Activated CD8-positive, alpha-beta memory T cell treated with anti-CD3 and anti-CD28 coated beads for 1 hour (primary cell): ENCODE measurements around the gene MIS12.
A peak's percentile ranks its signal among the peaks of the same experiment; 100 is the strongest.

Experiments
- DNase-seq, 2 donors: peaks; one replicate each; pipeline ENCODE4 v3.0.0-alpha.2; 2020; ENCODE audit warnings: low read depth in 1 of 2; ENCODE audit errors: extremely low read depth in 1 of 2

MIS12 gene

DNA sequence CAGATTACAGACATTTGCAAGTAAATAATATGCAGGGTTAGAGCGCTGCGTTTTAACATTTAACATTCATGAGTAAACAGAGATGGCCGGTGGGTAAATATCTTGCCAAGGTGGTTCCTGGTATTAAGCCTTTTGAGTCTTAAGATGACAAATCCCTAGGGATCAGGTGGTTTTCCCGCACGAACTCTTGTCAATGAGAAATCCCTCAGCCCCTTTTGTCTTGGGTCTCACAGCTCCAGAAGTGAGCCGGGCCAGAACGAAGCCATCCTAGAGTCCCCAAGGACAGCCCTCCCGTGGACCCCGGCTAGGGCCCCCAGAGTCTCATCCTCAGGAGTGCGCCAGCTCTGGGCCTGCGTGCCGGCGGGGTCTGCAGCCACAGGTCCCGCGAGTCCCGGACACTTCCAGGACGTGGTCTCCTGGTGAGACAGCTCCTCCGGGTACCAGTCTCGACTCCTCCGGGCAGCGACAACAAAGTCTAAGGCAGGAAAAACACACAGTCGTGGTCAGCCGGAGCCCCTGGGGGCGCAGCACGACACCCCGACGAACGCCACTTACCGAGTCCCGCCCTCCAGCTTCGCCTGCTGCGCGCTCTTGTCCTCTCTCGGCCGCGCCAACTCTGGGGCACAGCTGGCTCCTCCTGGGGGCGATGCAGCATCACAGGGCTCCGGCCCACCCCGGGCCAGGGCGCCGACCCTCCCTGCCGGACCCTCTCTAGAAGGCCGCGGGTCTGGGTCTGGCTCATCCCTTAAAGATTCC, 13.3 kb downstream of the MIS12 start:
- no peak for DNase-seq

DNA sequence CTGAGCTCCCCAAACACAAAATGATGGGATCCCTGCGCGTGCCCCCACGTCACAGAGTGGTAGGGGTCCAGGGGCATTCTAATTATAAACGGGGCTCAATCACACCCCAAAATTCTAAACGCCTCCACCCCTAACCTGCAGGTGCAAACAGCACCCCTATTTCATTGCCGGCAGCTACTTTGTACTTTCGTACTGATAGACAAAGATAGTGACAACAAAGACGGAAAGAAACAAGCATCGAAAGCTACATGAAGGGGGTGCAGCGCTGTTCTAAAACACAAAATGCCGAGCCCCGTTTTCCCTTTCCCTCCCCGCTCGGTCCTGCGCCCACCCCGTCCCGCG, 13.9 kb downstream of the MIS12 start:
- DNase-seq = no peak

DNA sequence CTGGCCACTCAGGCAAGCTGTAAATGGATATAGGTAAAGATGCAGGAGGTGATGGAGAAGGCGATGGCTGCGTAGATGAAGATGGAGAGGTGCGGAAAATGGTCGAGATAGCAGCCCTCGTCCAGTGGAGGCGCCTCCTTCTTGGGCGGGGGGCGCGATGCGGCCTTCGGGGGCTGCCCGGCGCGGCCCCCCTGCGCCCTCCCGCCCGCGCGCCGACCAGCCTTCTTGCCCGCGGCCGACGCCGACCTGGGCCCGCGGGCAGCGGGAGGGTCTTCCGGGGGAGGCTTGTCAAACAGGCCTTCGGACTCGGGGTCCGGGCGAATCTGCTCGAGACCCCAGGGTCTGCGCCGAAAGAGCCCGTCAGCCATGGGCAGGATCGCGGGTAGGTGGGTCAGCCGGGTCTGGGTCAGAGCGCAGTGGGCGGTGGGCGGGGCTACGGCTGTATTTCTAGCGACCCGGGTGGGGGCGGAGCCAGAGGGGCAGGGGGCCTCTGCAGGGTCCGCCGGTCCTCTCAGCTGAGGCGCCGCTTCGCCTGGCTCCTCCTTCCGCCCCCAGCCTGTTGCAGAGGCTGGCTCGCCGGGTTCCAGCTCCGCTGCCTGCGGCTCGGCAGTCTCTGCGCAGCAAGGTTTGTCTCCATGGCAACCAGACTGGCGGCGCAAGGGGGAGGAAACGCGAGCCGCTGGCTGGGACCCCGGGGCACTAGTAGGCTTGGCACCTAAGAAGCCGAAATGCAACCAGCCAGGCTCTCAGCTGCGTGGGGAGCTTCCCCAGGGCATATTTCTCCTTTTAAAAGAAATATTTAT, 14.4 kb downstream of the MIS12 start:
- DNase-seq = peak; percentile 62 to 65

DNA sequence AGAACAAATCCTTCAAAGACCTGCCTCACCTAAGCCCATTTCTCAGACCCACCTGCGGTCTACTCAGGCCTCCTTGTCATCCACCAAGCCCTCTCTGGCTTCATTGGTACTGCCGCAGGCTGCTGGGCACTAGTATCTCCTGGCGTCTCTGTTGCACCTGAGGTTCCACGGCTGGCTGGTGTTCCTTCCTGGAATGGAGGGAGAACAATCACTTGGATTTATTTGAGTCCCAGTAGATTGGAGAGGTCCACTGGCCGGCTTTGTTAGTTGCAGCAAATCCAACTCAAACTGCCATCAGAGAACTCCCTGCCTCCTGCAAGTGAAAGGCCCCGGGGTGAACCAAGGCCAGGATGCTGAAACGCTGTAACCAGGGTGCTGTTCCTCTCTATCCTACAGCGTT, 15.3 kb downstream of the MIS12 start:
- no peak for DNase-seq

DNA sequence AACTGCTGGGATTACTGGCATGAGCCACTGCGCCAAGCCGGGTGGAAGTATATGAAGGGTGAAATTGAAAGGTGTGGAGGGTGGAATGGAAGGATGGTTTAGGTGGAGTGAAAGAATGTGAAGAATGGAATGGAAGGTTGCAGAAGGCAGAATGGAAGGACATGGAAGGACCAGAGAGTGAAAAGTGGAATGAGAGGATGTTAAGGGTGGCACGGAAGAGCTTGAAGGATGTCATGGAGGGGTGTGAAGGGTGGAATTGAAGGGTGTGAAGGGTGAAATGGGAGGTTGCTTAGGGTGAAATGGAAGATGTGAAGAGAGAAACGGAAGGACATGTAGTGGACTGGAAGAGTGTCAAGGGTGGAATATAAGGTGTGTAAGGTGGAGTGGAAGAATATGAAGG, 16.2 kb downstream of the MIS12 start:
- DNase-seq = no peak

DNA sequence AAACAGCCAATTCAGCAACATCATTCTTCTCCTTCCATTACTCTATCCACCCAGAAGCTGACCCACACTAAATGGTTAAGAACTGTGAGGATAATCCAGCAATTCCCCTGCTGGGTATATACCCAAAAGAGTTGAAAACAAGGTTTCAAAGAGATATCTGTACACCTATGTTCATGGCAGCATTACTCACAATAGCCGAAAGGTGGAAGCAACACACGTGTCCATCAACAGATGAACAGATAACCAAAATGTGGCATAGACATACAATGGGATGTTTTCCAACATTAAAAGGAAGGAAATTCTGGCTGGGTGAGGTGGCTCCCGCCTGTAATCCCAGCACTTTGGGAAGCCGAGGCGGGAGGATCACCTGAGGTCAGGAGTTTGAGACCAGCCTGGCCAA, 19.9 kb downstream of the MIS12 start:
- no peak for DNase-seq

DNA sequence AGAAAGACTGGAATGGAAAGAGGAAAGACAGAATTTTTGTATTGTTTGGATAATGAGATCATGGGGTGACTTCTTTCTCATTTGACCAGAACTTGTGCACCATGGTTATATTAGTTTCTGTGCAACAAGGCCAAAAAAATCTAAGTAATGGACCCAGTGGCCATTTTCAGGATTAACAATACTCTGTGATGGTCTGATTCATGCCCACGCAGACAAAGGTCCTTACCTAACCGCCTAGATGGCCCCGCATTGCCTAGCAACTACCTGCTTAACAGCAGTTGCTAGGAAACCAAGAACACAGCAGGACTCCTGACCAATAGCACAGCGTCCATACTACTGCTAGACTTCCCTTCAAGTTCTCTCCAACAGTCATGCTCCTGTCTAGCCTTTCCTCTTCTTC, 22.4 kb downstream of the MIS12 start:
- DNase-seq = no peak

DNA sequence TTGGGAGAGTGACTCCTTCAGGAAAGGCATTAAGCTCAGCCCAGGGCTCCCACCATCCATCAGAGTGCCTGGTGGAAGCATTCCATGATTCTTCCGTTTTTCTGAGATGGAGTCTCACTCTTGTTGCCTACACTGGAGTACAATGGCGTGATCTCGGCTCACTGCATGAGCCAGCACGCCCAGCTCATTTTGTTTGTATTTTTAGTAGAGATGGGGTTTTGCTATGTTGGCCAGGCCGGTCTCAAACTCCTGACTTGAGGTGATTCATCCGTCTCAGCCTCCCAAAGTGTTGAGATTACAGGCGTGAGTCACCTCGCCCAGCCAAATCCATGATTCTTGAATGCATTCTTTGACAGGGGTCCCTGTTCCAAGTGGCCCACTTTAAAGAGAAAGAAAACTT, 23.1 kb downstream of the MIS12 start:
- no peak for DNase-seq

DNA sequence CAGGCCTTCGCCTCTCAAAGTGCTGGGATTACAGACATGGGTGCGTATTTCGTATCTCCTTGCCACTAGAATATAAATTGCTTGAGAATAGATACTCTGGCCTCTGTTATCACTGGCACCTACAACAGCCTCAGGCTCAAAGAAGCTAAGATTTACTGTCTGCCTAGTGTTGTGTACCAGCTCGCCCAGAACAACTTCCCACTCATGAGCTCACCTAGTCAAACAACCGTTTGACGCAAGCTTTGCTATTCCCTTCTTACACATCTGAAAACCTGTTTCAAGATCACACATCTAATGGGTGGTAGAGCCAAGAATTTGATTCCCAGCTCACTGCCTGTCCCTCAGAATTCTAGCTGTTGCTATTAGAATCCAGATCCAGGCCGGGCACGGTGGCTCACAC, 24.4 kb downstream of the MIS12 start:
- no peak for DNase-seq

DNA sequence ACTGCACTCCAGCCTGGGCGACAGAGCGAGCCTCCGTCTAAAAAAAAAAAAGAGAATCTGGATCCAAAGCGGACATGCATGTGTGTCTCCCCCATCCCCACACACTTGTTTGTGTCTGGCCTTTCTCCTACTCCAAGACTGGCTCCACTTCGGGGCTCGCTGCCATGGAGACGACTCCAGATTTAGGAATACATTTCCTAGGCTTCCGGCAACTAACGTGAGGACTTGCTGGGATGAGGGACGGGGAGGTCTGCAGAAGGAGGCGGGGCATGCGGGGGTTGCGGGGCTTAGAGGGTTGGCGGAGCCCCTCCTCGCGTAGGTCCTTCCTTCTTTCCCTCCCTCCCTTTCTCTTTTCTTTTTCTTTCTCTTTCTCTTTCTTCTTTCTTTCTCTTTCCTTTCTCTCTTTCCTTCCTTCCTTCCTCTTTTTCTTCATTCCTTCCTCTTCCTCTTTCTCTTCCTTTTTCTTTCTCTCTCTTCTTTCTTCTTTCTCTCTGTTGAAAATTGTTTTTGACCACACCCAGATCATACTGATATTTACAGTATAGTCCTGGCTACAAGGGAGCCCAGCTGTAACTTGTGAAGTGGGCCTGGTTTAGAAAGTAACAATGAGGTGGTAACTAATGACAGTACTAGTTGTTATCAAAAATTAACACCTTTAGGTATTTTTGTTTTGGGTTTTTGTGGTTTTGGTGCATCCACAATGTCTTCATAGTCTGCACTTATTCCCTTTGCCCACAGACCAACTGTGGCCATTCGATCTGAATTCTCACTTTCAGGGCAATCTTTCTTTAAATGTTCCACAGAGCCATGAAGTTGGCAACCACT, 25.2 kb downstream of the MIS12 start:
- no peak for DNase-seq

DNA sequence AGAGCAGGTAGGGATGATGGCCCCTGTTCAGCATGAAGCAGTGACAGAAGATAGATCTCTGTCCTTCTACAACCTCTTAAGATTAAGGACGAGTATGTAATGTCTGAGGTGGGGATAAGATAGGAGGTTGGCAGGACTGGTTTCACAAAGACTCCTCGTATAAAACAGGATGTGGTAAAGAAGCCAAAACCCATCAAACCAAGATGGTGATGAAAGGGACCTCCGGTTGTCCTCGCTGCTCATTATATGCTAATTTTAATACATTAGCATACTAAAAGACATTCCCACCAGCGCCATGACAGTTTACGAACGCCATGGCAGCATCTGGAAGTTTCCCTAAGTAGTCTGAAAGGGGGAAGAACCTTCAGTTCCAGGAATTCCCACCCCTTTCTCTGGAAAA, 27.3 kb downstream of the MIS12 start:
- no peak for DNase-seq

DNA sequence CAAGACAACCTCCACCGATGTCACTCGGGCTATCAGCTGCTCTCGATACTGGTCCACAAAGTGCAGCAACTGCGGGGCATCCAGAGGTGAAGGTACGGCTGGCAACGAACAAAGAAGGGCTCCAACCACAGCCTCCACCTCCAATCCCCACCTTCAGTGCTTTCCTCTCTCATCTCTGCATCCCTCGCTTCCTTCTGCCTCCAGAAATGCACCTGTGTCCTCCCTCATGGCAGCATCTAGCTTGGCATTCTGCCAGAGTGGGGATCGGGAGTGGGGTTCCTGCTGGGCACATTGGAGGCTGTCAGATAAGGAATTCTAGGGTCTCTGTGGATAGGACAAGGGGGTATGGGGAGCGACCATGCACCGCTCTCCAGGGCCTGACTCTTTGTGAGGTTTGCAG, 28.6 kb downstream of the MIS12 start:
- no peak for DNase-seq

DNA sequence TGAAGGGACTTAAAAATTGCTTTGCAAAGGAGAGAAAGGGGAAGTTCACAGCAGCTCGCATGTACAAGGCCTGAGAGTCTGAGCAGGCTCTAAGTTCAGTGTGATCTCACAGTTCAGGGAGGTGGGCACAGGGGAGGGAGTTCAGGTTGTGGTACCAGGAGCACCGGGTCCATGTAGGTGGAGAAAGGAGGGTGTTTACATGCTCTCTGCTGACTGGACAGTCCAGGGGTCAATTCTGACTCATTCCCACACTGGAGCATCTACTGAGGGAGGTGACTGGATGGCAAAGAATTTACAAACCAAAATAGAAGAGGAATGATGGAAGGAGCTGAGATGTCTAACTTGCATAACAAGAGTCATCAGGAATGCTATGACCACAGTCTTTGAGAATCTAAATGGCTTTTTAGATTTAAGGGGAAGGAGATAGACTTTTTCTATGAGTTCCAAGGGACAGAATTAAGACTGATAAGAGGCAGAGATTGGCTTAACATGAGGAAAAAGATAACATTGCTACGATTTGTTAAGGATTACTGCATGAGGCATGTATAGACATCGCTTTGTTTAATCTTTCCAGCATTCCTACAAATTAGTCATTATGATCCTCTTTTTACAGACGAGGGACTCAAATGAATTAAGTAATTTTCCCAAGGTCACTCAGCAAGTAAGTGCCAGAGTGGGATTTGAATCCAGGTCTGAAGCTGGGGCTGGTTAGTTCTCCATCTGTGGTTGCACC, 29.9 kb downstream of the MIS12 start:
- no peak for DNase-seq

DNA sequence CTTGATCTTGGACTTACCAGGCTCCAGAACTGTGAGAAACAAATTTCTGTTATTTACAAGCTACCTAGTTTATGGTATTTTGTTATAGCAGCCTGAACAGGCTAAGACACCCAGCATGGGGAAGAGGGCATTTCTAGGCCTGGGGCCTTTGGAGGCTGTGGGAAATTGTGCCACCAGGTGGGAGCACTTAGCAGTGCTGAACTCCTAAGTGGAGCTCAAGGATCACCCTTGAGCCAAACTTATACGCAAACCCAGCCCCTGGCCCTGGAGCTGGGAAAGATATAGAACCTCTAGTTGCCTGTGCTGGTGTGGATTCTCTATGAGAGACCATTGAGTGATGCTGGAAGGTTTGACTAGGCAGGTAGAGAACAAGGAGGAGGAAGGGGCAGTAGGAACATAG, 36.1 kb downstream of the MIS12 start:
- DNase-seq = no peak

DNA sequence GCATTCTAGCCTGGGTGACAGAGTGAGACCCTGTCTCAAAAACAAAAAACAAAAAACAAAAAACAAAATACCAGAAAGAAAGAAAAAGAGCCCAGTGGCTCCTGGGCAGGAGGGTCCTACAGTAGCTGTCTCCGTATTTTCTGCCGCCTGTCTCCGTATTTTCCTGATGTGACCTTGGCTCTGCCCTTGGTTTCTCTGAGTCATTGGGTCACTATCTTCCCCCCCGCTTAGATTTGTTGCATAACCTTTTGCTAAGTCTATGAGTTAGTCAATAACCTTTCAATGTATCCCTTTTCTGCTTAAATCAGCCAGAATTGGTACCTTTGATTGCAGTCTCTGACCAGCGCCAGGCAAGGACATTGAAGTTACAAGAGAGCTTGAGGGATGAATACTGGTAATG, 36.9 kb downstream of the MIS12 start:
- no peak for DNase-seq

DNA sequence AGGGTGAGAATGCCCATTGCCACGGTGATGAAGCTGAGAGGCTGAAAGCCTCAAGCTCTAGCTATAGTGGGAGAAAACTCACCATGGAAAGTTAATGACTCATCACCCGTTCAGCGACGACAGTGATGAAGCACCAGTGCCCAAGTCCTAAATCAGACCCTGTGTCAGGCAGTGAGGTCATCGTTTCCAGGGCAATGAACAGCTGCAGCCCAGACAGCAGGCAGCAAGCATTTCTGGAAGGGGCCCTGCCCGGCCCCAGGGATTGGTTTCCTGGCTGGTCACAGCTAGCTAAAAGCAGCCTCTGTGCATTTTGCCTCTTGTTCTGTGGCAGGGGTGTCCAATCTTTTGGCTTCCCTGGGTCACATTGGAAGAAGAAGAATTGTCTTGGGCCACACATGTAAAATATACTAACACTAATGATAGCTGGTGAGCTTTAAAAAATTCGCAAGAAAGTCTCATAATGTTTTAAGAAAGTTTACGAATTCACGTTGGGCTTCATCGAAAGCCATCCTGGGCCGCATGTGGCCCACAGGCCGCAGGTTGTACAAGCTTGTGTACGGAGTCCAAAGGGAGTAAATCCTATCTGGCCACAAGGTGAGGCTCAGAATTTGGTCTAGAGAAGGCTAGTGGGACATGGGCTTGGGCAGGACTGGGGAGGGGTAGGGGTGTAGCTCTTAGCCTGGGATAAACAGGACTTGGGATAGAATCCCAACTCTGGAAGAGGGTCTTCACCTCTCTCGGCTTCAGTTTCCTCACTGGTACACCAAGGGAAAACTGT, 40.6 kb downstream of the MIS12 start:
- DNase-seq = no peak

DNA sequence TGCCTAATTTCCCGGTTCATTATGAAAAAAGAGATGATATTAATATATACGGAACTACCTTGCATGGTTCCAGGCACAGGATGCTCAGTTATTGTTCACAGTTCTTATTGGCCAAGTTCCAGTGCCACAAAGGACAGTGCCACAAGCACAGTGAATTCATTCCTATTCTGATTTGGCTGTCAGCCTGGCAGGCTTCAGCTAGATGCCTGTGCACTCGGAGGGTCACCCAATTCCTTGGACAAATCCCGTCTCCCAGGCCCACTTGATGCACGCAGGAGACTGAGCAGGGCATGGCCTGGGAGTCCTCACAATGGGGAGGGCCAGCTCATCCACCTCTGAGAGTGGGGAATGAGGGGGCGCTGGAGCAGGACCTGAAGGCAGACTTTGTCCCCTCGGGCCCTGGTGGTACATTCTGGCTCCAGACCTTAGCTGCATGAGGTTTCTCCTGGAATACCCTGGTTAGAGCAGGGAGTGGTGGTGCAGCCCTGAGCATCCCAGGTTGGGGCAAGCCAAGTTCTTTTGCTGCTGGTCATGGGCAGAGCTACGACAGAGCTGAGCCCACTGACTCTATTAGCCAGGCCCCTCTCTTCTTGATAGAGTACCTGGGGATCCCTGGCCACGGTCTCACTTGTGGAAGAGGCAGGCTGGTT, 41.4 kb downstream of the MIS12 start:
- no peak for DNase-seq

DNA sequence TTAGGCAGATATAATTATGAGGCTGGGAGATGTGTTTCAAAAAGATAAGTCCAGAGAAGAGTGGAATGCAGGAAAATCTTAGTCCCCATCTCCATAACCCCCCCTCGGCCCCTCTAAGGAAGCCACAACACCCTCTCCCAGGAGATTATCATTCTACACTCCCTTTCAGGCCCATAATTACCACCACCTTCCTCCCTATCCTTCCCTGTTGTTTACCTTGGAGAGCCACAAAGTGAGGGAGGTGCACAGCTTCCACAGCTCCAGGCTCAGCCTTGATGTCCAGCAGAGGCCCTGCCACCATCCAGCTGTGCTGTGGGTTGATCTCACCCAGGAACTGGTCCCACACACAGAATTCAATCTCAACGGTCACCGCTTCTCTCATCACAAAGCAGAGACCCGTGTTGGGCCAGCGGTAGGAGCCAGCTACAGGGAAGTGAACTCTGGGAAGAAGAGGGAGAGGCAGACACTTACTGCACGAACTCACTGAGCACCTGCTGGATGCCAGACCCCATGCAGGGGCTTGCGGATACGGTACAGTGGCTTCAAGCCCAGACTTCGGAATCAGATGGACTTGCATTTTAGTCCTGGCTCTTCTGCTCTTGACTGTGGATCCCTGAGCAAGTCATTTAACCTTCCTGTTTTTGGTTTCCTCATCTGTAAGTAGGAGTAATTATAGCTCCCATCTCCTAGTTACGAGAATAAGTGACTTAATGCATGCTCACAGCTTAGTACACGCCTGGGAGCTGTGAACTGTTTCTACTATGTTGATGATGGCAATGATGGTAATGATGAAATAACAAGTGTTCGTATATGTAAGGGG, 44.1 kb downstream of the MIS12 start:
- no peak for DNase-seq

DNA sequence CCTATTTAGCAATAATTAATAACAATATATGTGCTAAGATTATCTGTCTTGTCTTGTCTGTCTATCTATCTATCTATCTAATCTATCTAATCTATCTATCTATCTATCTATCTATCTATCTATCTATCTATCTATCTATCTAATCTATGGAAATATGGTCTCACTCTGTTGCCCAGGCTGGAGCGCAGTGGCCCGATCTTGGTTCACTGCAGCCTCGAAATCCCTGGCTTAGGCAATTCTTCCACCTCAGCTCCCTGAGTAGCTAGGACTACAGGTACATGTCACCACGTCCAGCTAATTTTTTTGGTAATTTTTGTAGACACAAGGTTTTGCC, 44.7 kb downstream of the MIS12 start:
- no peak for DNase-seq
